Hematopoietic multipotent progenitor cell treated with erythropoietin and hydrocortisone succinate and interleukin-3 and kit ligand, for 15 days (in vitro differentiated cells): ENCODE measurements around the gene YTHDC2.
"Not testable (repeated sequence)": the region's sequence is repeated elsewhere in the genome, so short reads cannot be mapped to it uniquely, and the experiment has no call there.

ENCODE experiments used
- DNase-seq: peaks from one replicate; pipeline ENCODE4 v3.0.0-alpha.2; 2015; ENCODE audit warnings: low spot score

Gene YTHDC2

DNA sequence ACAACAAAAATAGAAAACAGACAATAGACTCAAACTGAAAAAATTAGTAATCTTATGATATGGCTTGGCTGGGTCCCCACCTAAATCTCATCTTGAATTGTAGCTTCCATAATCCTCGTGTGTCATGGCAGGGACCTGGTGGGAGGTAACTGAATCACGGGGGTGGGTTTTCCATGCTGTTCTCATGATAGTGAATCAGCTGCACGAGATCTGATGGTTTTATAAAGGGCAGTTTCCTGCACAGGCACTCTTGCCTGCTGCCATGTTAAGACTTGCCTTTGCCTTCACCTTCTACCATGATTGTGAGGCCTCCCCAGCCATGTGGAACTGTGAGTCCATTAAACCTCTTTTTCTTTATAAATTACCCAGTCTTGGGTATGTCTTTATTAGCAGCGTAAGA is 89.8 kb downstream of the YTHDC2 start:
- not testable (repeated sequence) for DNase-seq

DNA sequence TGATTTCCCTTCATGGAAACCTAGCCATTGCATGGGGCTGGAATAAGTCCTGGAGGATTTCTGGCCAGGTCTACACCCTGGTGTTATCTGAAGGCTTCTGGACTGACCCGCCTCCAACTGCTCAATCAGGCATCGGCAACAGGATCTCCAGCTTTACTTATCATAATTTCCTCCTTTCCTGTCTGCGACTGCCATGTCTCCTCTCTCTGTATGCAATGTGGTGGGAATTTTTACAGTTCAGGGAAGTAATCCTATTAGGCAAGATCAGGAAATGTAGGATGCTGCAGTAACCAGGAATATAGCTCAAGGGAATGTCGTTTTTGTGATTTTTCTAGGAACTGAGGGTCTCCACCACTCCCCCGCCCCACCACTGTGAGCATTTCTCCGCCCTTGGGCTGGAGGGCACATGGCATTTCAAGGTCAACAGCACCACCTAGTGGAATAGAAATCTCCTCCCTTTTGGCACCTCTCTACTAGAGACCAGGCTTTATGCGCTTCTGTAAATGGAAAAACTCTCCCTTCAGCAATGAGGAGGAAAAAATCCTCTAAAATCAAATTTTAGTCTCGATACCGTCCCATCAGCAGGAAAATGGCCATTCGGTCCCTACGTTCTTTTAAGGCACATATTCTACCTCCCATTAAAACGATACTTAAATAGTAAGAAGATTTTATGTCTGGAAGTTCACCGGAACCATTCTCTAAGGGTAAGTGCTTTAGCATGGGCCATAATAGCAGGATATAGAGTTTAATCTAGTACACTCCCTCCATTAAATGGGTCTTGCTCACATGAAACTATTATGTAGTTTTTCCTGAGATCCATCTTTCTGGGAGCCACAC is 93.0 kb downstream of the YTHDC2 start:
- DNase-seq = peak; percentile 69

DNA sequence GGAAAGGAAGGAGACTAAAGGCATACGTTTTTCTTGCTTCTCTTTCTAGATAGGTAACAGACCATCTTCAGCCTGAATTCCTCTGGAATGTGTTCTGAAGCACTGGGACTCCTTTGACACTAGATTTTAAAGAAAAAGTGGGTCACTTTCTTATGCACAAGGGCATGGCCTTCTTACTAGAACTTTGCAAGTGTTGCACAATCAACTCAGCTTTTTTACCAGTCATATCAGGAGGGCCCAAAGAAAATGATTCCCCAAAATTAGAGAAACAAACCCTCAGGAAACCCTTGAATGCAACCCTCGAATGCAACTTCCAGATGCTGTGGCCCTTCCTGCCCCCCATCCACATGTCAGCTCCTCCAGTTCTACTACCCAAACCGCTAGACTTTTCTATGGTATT is 93.9 kb downstream of the YTHDC2 start:
- no peak for DNase-seq

DNA sequence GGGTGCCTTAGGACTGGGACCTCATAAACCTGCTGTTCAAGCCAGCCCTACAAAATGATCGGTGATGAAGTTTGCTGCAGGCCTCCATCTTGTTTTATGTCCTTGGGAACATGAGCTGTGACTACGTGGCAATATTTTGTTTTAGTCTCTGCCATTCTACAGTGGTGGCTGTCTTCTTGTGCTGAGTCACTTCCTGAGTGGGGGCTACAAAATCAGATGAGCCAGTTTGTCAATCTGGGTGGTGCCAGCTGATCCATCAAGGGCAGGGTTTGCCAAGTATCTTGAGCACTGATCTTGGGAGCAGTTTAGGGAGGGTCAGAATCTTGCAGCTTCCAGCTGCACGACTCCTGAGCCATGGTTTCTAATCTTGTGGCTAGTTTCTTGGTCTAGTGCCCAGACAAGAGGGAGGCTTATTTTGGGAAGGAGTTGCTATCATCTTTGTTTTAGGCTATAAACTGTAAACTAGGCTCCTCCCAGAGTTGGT is 94.7 kb downstream of the YTHDC2 start:
- DNase-seq = no peak

DNA sequence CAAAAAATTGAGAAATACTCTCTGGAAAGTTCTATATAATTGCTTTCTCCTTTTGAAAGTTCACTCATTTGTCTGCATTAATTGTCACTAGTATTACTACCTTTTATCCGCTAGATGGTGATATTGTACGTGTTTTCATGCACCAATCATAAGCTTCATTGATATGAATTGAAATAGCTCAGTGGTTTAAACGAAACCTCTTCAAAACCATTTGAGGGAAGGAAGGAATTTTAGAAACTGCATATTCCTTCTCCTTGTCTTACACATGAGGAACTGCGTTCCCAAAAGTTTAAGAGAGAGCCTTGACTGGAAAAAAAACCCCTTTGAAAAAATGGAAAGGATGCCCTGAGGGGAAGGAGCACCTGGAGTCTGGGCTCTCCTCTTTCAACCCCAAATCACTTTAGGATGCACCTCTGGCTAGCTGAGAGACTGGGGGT is 98.6 kb downstream of the YTHDC2 start:
- peak; percentile 57 for DNase-seq

DNA sequence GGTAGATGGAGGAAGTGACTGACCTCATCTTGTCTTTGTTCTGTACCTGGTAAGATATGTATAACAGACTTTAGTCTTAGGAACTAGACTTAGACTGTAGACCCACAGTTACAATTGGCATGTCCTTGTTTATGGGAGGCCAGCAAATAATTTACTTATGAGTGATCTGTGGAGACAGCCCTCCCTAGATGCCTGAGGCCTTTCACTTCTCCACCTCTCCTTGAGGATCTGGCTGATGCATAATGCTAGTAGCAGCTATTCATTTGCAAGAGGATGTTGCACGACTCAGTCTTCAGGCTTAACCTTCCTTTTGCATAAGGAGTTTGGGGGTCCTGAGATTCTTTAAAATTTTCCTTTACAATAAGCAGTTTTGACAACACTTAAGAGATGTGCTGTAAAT is 100.7 kb downstream of the YTHDC2 start:
- no peak for DNase-seq

DNA sequence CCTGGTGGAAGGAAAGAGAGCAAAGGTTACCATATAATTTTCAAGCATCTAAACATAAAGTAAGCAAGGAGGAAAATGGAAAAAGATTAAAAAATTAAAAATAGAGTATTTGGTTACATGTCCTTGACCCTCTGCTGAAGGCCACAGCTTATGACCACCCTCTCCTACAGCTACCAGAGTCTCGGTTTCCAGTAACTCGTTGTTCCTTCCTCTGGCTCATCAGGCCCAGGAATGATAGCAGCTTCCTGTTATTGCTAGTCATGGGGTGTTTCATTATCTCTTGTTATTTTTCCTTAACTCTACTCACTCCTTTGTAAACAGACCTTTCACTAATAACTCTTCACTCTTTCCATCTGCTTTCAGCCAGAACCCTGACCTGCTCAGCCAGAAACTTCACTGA is 102.2 kb downstream of the YTHDC2 start:
- DNase-seq = no peak

DNA sequence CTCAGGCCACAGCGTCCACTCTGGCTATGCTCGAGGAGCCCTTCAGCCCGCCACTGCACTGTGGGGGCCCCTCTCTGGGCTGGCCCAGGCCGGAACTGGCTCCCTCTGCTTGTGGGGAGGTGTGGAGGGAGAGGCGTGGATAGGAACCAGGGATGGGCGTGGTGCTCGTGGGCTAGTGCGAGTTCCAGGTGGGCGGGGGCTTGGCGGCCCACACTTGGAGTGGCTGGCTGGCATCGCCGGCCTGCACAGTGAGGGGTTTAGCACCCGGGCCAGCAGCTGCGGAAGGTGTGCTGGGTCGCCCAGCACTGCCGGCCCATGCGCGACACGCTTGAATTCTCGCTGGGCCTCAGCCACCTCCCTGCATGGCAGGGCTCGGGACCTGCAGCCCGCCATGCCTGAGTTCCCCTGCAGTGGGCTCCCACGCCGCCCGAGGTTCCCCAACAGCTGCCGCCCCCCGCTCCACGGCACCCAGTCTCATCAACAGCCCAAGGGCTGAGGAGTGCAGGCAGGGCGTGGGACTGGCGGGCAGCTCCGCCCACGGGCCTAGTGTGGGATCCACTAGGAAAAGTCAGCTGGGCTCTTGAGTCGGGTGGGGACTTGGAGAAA is 103.8 kb downstream of the YTHDC2 start:
- DNase-seq = no peak

DNA sequence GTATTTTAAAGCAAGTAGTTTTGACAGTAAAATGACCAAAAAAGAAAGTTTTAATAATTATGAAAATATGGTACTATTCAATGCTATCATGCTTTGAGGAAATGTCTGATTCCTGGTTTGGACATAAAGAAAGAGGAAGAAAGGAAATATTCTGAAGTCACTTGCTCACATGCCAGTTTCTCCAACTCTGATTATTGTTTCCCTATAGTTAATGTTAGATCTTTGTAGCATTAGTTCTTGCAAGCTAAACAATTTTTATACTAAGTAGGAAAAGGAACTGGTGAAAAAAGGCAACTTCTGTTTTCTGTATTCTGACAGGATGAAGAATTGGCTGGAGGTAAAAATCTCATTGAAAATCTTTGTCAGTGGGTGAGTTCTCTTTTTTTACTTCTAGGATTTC is 119.5 kb downstream of the YTHDC2 start:
- DNase-seq = no peak

DNA sequence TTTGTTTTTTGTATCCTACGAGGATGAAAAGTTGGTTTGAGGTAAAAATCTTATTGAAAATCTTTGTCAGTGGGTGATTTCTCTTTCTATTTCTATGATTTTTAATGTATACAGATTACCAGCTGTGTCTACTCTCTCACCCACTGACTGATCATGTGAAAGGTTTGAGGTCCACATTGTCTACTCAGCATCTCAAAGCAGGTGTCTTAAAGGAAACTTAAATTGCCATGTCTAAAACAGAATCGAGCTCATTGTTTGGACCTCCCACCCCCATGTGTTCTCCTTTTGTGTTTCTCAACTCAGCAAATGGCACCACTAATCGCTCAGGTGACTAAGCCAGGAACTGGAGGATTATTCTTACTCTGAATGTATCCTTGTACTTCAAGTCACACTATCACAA is 121.5 kb downstream of the YTHDC2 start:
- no peak for DNase-seq

DNA sequence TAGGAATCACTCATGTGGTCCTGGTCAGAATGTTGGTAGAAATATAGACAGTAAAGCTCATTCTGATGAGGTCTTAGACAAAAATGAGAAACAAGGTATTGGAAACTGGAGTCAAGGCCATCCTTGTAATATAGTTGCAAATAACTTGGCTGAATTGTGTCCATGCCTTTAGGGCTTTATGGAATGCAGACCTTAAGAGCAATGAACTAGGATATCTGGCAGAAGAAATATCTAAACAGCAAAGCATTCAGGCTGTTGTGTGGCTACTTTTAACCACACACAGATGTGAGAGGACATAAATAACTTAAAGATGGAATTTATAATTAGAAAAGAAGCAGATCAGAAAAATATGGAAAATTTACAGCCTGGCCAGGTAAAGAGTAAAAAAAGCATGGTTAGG is 128.2 kb downstream of the YTHDC2 start:
- no peak for DNase-seq
